WERI-Rb-1 (cell line): ENCODE results near the gene RNF133.
"Not testable (repeated sequence)": the region's sequence is repeated elsewhere in the genome, so short reads cannot be mapped to it uniquely, and the experiment has no call there.

Experiments
- DNase-seq: peaks from one replicate; pipeline ENCODE4 v3.0.0-alpha.2; 2020
- H3K27ac ChIP-seq: fragments of 250-450 bp; sonication (Bioruptor Pico); 2 replicates; pipeline ENCODE4 v1.5.1; 2020; ENCODE audit warnings: mild to moderate bottlenecking, moderate library complexity
- H3K27me3 ChIP-seq: fragments of 250-450 bp; sonication (Bioruptor Pico); 2 replicates; pipeline ENCODE4 v1.5.1; 2021; ENCODE audit warnings: mild to moderate bottlenecking, low read depth, moderate library complexity; ENCODE audit not compliant: insufficient read depth, severe bottlenecking
- H3K36me3 ChIP-seq: fragments of 250-450 bp; sonication (Bioruptor Pico); 2 replicates; pipeline ENCODE4 v1.5.1; 2020; ENCODE audit warnings: mild to moderate bottlenecking, moderate library complexity
- H3K4me3 ChIP-seq: 2 replicates; pipeline ENCODE4 v1.5.1; 2011; ENCODE audit warnings: low read depth, mild to moderate bottlenecking, control low read depth, low read length
- H3K9me3 ChIP-seq: fragments of 250-450 bp; sonication (Bioruptor Pico); 2 replicates; pipeline ENCODE4 v1.5.1; 2021; ENCODE audit warnings: mild to moderate bottlenecking, moderate library complexity; ENCODE audit not compliant: severe bottlenecking
- TF ChIP-seq, protein P1 (sequence below): IDR thresholded peaks from 2 replicates; pipeline ENCODE4 v1.5.1; 2011; ENCODE audit warnings: low read depth, mild to moderate bottlenecking, control low read depth, inconsistent platforms, low read length

The RNF133 gene

DNA sequence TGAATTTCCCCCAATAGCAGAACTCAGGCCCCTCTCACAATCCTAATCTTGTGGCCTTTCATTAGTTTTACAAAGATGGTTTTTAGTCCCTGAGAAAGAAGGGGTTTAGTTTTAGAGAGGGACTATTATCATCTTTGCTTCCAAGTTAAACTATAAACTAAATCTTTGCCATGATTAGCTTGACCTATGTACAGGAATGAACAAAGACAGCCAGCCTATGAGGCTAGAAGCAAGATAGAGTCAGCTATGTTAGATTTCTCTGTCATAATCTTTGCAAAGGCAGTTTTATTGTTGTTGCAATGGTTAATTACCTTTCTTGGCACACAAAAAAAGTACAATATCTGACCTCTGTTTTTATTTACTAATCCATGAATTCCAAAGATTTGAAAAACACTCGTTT, 19.1 kb downstream of the RNF133 start:
- Histone ChIP-seq H3K36me3 (no peaks in the 10 kb centered on the region), H3K27me3 (no peaks in the 10 kb centered on the region), H3K4me3 (no peak overlapping the region), H3K27ac (no peak overlapping the region), H3K9me3 (no peaks in the 10 kb centered on the region)
- TF ChIP-seq, protein P1, sequence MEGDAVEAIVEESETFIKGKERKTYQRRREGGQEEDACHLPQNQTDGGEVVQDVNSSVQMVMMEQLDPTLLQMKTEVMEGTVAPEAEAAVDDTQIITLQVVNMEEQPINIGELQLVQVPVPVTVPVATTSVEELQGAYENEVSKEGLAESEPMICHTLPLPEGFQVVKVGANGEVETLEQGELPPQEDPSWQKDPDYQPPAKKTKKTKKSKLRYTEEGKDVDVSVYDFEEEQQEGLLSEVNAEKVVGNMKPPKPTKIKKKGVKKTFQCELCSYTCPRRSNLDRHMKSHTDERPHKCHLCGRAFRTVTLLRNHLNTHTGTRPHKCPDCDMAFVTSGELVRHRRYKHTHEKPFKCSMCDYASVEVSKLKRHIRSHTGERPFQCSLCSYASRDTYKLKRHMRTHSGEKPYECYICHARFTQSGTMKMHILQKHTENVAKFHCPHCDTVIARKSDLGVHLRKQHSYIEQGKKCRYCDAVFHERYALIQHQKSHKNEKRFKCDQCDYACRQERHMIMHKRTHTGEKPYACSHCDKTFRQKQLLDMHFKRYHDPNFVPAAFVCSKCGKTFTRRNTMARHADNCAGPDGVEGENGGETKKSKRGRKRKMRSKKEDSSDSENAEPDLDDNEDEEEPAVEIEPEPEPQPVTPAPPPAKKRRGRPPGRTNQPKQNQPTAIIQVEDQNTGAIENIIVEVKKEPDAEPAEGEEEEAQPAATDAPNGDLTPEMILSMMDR, result no peak
- DNase-seq, result no peak

DNA sequence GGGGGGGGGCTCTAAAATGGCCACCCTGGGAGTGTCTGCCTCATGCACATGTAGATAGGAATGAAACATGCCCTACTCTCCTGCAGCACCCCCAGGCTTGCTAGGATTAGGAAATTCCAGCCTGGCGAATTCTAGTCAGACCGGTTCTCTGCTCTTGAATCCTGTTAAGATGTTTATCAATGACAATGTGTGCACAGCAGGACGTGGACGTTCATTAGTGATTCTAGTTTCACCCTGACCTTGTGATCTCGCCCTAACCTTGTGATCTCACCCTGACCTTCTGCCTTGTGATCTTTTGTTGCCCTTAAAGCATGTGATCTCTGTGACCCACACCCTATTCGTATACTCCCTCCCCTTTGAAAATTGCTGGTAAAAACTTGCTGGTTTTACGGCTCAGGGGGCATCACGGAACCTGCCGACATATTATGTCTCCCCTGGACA, 19.6 kb downstream of the RNF133 start:
- not testable (repeated sequence) for H3K36me3 ChIP-seq, H3K4me3 ChIP-seq, H3K27me3 ChIP-seq, DNase-seq, H3K9me3 ChIP-seq, H3K27ac ChIP-seq

DNA sequence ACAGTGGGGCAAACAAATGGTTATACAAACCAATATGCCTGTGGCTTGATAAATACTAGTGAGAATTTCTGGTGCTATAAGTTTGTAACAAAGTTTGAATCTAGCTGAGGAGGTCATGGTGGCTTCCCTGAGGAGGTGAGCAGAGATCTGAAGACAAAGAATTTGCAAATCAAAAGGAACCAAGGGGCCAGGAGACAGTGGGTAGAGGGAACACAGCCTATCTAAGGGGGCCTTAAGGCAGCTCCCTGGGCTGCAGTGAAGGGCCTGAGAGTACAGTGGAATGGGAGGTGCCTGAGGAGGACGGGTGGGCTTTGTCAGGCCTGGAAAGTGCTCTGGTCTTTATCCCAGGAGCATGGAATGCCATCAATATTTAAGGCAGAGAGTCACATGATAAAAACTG, 21.8 kb downstream of the RNF133 start:
- DNase-seq, result no peak
- H3K9me3 ChIP-seq, result no peaks in the 10 kb centered on the region
- H3K4me3 ChIP-seq, result no peak overlapping the region
- TF ChIP-seq, protein P1, result no peak
- no peaks in the 10 kb centered on the region for H3K36me3 ChIP-seq
- no peak overlapping the region for H3K27ac ChIP-seq
- H3K27me3 ChIP-seq, result no peaks in the 10 kb centered on the region

DNA sequence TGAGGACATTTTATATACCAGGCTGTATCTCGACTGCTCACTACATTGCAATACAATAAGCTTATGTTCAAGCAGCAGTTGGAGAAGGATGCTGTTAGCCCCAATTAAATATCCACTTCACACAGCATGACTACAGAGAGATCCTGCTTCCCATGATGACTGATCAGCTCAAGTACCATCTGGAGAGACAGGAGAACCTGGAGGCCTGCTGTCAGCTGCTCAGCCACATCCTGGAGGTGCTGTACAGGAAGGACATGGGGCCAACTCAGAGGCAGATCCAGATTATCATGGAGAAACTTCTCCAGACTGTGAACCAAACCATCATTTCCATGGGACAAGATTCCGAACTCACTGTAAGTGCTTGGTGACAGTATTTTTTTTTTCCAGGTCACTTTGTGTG, 22.5 kb downstream of the RNF133 start:
- H3K36me3 ChIP-seq, result no peaks in the 10 kb centered on the region
- no peak for DNase-seq
- TF ChIP-seq, protein P1, result no peak
- no peak overlapping the region for H3K27ac ChIP-seq
- no peaks in the 10 kb centered on the region for H3K27me3 ChIP-seq
- no peaks in the 10 kb centered on the region for H3K9me3 ChIP-seq
- H3K4me3 ChIP-seq, result no peak overlapping the region

DNA sequence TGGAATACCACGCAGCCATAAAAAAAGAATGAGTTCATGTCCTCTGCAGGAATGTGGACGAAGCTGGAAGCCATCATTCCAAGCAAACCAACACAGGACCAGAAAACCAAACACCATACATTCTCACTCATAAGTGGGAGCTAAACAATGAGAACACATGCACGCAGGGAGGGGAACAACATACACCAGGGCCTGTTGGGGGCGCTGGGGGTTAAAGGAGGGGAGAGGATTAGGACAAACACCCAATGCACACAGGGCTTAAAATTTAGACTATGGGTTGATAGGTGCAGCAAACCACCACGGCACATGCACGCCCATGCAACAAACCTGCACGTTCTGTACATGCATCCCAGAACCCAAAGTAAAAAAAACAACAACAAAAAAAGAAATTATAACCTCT, 23.3 kb downstream of the RNF133 start:
- TF ChIP-seq, protein P1, result 0 out of 2 replicates have a peak, but pooled peaks have one; percentile 7
- Histone ChIP-seq H3K27ac (no peak overlapping the region), H3K27me3 (no peaks in the 10 kb centered on the region), H3K9me3 (no peaks in the 10 kb centered on the region), H3K36me3 (no peaks in the 10 kb centered on the region), H3K4me3 (no peak overlapping the region)
- no peak for DNase-seq

DNA sequence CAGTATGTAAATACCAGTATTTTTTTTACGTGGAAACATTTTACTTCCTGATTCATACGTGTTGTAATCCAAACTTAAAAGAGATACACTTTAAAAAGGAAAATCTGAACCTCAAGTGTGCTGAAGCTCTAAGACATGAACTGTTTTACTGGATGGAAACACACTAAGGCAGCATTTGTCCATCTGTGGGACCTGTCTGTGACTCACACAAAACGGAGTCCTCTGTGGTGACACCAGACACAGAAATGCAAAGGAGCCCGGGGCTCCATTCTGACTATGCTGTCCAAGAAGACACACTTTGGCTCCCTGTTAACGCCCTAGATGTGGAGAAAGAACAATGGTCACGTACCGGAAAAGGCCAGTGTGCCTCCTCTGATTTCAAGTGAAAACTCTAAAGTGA, 23.9 kb downstream of the RNF133 start:
- Histone ChIP-seq H3K4me3 (no peak overlapping the region), H3K36me3 (no peaks in the 10 kb centered on the region), H3K9me3 (no peaks in the 10 kb centered on the region), H3K27me3 (no peaks in the 10 kb centered on the region), H3K27ac (no peak overlapping the region)
- no peak for DNase-seq
- TF ChIP-seq, protein P1, result no peak
